ENCODE results near the gene TDRD1. TPM values are rescaled to one million over a fixed set of nuclear protein-coding genes. Genes with fewer than 3 reads are reported as not detected.
A peak's percentile ranks its signal among the peaks of the same experiment; 100 is the strongest.

TDRD1 gene
- total and polyA plus RNA-seq, 10 of the 15 experiments (the other 5 are each of a cell fraction or from before 2014, with no cell fraction given) = 0.03 to 0.04 TPM; not detected in 8

- Histone ChIP-seq H3K4me3 (peak overlapping the region; percentile 91), H4K20me1 (ENCODE audit: control insufficient read depth, insufficient read depth) (no peaks in the 10 kb centered on the region), H3K4me1 (ENCODE audit: control insufficient read depth, insufficient read depth, low read length) (peaks cover 8% of the 10 kb centered on the region), H3K79me2 (ENCODE audit: control insufficient read depth, insufficient read depth, low read length) (peaks cover 34% of the 10 kb centered on the region), H3K4me2 (ENCODE audit: control insufficient read depth, insufficient read depth) (peak overlapping the region; percentile 86), H3K36me3 (ENCODE audit: control insufficient read depth in 2 of 2, insufficient read depth in 2 of 2, low read length in 1 of 2) (no peaks in the 10 kb centered on the region), H3K9me3 (replicated peaks; ENCODE audit: control insufficient read depth, insufficient read depth, low read length) (peaks cover 4% of the 10 kb centered on the region), H2AFZ (ENCODE audit: control insufficient read depth, low read depth, low read length) (peak overlapping the region; percentile 94), H3K9ac (ENCODE audit: control insufficient read depth, insufficient read depth, low read length) (peak overlapping the region; percentile 95), H3K27ac (ENCODE audit: control insufficient read depth, insufficient read depth) (peak overlapping the region; percentile 82), H3K27me3 (replicated peaks in 1 of 2; ENCODE audit: control insufficient read depth in 2 of 2, insufficient read depth in 2 of 2, low read length in 1 of 2) (no peaks in the 10 kb centered on the region)
- RAD21 ChIA-PET (ENCODE audit: unreplicated experiment) = interaction anchor here (1.6 kb wide), 1 partner anchor 286 kb away, joined by 5 read pairs; no protein-coding TSS in a partner anchor
- in situ Hi-C loops (cut with MboI) = no loop called here
- intact Hi-C loops (cut with micrococcal nuclease; ENCODE audit: unreplicated experiment) = no loop called here
- 0 out of 3 replicates have a peak, but pooled peaks have one; percentile 11 for ATAC-seq
- CTCF ChIA-PET = interaction anchor here (0.7 kb wide), 1 partner anchor 70 kb away, joined by 3 read pairs; no protein-coding TSS in a partner anchor
- FAIRE-seq = no peak
- TSS peak; percentile 57 for BruUV-seq (replicated peaks)
- TF ChIP-seq MXI1 (IDR thresholded peaks at IDR 0.05; ENCODE audit: low read depth, low read length) = peak; percentile 21; the same call in 1 of the 2 replicates
- no peak for TF ChIP-seq KDM1A (IDR thresholded peaks at IDR 0.05; ENCODE audit: borderline replicate concordance)
- SMC1A ChIA-PET (ENCODE audit: uncharacterized antibody, unreplicated experiment) = interaction anchor here (1.3 kb wide), 1 partner anchor 16 kb away, joined by 3 read pairs; no protein-coding TSS in a partner anchor
- 75% methylated on average over 9 of the region's 9 CpGs for WGBS (ENCODE audit: insufficient coverage, insufficient replicate concordance, low lambda C conversion rate, missing lambda C conversion rate)
- POLR2A ChIA-PET = interaction anchor here (0.5 kb wide), 1 partner anchor 315 kb away, joined by 3 read pairs; no protein-coding TSS in a partner anchor
- DNase-seq (ENCODE audit: low read depth, low spot score) = no peak
These were observed 6.2 kb upstream of the TDRD1 start for GRCh38 chr10:114172776-114173602.

DNA sequence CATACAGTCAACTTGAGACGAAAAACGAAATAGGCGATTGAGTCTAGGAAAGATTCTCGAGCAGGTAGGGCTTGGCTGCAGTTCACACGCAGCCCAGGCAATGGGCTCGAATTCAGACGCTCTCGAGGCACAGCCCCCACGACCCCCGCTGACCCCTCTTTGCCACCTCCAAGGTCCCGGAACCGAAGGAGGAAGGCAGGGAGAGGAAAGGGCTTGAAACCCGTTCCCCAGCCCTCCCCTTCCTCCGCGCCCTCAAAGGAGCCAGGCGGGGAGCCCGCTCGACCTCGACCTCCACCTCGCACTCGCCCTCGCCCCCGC is 5.6 kb upstream of the TDRD1 start:
- Histone ChIP-seq H3K4me1 (ENCODE audit: control insufficient read depth, insufficient read depth, low read length) (peaks cover 4% of the 10 kb centered on the region), H3K27me3 (replicated peaks in 1 of 2; ENCODE audit: control insufficient read depth in 2 of 2, insufficient read depth in 2 of 2, low read length in 1 of 2) (no peaks in the 10 kb centered on the region), H3K4me2 (ENCODE audit: control insufficient read depth, insufficient read depth) (peak overlapping the region; percentile 86), H3K36me3 (ENCODE audit: control insufficient read depth in 2 of 2, insufficient read depth in 2 of 2, low read length in 1 of 2) (no peaks in the 10 kb centered on the region), H3K9me3 (replicated peaks; ENCODE audit: control insufficient read depth, insufficient read depth, low read length) (peaks cover 1% of the 10 kb centered on the region; the same call in 2 of the 3 replicates), H3K9ac (ENCODE audit: control insufficient read depth, insufficient read depth, low read length) (peak overlapping the region; percentile 95), H3K27ac (ENCODE audit: control insufficient read depth, insufficient read depth) (peak overlapping the region; percentile 82), H2AFZ (ENCODE audit: control insufficient read depth, low read depth, low read length) (peak overlapping the region; percentile 94), H4K20me1 (ENCODE audit: control insufficient read depth, insufficient read depth) (no peaks in the 10 kb centered on the region), H3K79me2 (ENCODE audit: control insufficient read depth, insufficient read depth, low read length) (peaks cover 30% of the 10 kb centered on the region), H3K4me3 (peak overlapping the region; percentile 91)
- BruUV-seq (replicated peaks) = no TSS peak
- intact Hi-C loops (cut with micrococcal nuclease; ENCODE audit: unreplicated experiment) = no loop called here
- POLR2A ChIA-PET = interaction anchor here (1.0 kb wide), 1 partner anchor 494 kb away, joined by 3 read pairs; no protein-coding TSS in a partner anchor
- FAIRE-seq = no peak
- WGBS (ENCODE audit: insufficient coverage, insufficient replicate concordance, low lambda C conversion rate, missing lambda C conversion rate) = 2% methylated on average over 23 of the region's 23 CpGs
- SMC1A ChIA-PET (ENCODE audit: uncharacterized antibody, unreplicated experiment) = interaction anchor here (1.0 to 1.8 kb wide), 3 partner anchors 10 to 487 kb away, joined by 3 to 5 read pairs (median 4); no protein-coding TSS in a partner anchor
- no peak for DNase-seq (ENCODE audit: low read depth, low spot score)
- RAD21 ChIA-PET (ENCODE audit: unreplicated experiment) = interaction anchor here (1.6 kb wide), 1 partner anchor 285 kb away, joined by 5 read pairs; no protein-coding TSS in a partner anchor
- in situ Hi-C loops (cut with MboI) = no loop called here
- peak; percentile 17 for ATAC-seq
- CTCF ChIA-PET = interaction anchor here (0.7 to 0.9 kb wide), 3 partner anchors 30 to 71 kb away, joined by 3 read pairs; no protein-coding TSS in a partner anchor
- TF ChIP-seq NKRF (conservative IDR thresholded peaks at IDR 0.05) (no peak), TCF7 (IDR thresholded peaks at IDR 0.05; ENCODE audit: borderline replicate concordance) (no peak), CUX1 (IDR thresholded peaks at IDR 0.05; ENCODE audit: insufficient replicate concordance, low read depth, low read length) (no peak), ASH2L (IDR thresholded peaks at IDR 0.05; ENCODE audit: borderline replicate concordance, low read depth) (no peak), PML (IDR thresholded peaks at IDR 0.05; ENCODE audit: low read length) (no peak)
